Colonic mucosa (tissue), 4 donors: ENCODE measurements around the gene PRKCD. TPM values are rescaled to one million over a fixed set of nuclear protein-coding genes. Genes with fewer than 3 reads are reported as not detected.

Source experiments
- DNase-seq: peaks from one replicate; pipeline ENCODE4 v3.0.0-alpha.2; 2020
- H3K27ac ChIP-seq: fragments of 200-600 bp; one replicate; pipeline ENCODE4 v1.8.0; 2021
- H3K27me3 ChIP-seq: fragments of 200-600 bp; one replicate; pipeline ENCODE4 v1.8.0; 2021
- H3K36me3 ChIP-seq: fragments of 200-600 bp; one replicate; pipeline ENCODE4 v1.8.0; 2021
- H3K4me1 ChIP-seq: fragments of 200-600 bp; one replicate; pipeline ENCODE4 v1.8.0; 2021; ENCODE audit warnings: mild to moderate bottlenecking
- H3K4me3 ChIP-seq: fragments of 200-600 bp; one replicate; pipeline ENCODE4 v1.8.0; 2021
- H3K9ac ChIP-seq, 2 donors: one replicate each; pipeline ENCODE4 v1.7.0; 2013; ENCODE audit warnings: control low read depth in 2 of 2, low read depth in 2 of 2, low read length in 2 of 2
- H3K9me3 ChIP-seq: fragments of 200-600 bp; one replicate; pipeline ENCODE4 v1.8.0; 2021
- CTCF ChIP-seq: fragments of 200-600 bp; IDR thresholded peaks from one replicate; pipeline ENCODE4 v1.8.0; 2022; ENCODE audit warnings: antibody characterized with exemption, mild to moderate bottlenecking
- intact Hi-C: fragments of 100-400 bp; cut with DNase I; formaldehyde crosslinking; loops from one replicate; pipeline ENCODE4 v1.14.1; 2022
- total RNA-seq, 2 donors: library from RNA; stranded (reverse); fragmentation: NEBNext Ultra II Directional in 1 of 2; extraction: Animal tissue kit (Norgen Biotek cat#: 25700) in 1 of 2; gene quantifications; one replicate each; pipeline ENCODE4 v1.2.1, GENCODE V29; 2021
- donor health status: healthy.
- donor health status: DM: no; HTN: no; CAD: no.
- donor health status: DM: no; HTN: no; CAD: no.

PRKCD gene
- total RNA-seq, 2 donors from 2014 or later: 58.9 to 75.0 TPM

GRCh38 chr3:53235545-53235944 is 74.5 kb downstream of the PRKCD start:
- DNase-seq: no peak
- intact Hi-C loops: no loop called here
- Histone ChIP-seq H3K9ac (no peak overlapping the region), H3K4me3 (no peak overlapping the region), H3K4me1 (peaks cover 19% of the 10 kb centered on the region), H3K27ac (no peak overlapping the region), H3K27me3 (no peaks in the 10 kb centered on the region), H3K9me3 (no peaks in the 10 kb centered on the region), H3K36me3 (peaks cover 24% of the 10 kb centered on the region)
- TF ChIP-seq CTCF: no peak

- Histone ChIP-seq H3K9ac (peak overlapping the region in 1 of 2 donors; percentile 4), H3K4me1 (peaks cover 19% of the 10 kb centered on the region), H3K27ac (peak overlapping the region; percentile 52), H3K4me3 (no peak overlapping the region), H3K27me3 (no peaks in the 10 kb centered on the region), H3K36me3 (peaks cover 27% of the 10 kb centered on the region), H3K9me3 (no peaks in the 10 kb centered on the region)
- intact Hi-C loops: no loop called here
- peak; percentile 62 for DNase-seq
- TF ChIP-seq CTCF: no peak
Measured at GRCh38 chr3:53236112-53236841, 75.3 kb downstream of the PRKCD start.

- no peaks in the 10 kb centered on the region for H3K9me3 ChIP-seq
- peaks cover 19% of the 10 kb centered on the region for H3K4me1 ChIP-seq
- H3K27ac ChIP-seq: peak overlapping the region; percentile 87
- intact Hi-C loops: no loop called here
- peaks cover 32% of the 10 kb centered on the region for H3K36me3 ChIP-seq
- peak overlapping the region in 1 of 2 donors; percentile 36 for H3K9ac ChIP-seq
- H3K27me3 ChIP-seq: no peaks in the 10 kb centered on the region
- TF ChIP-seq CTCF: no peak
- H3K4me3 ChIP-seq: no peak overlapping the region
- DNase-seq: peak; percentile 72
Measured at GRCh38 chr3:53238051-53238850, 77.2 kb downstream of the PRKCD start.

GRCh38 chr3:53238886-53239285 is 77.9 kb downstream of the PRKCD start:
- no peak for DNase-seq
- peak overlapping the region; percentile 87 for H3K27ac ChIP-seq
- H3K9ac ChIP-seq: no peak overlapping the region
- peaks cover 32% of the 10 kb centered on the region for H3K36me3 ChIP-seq
- intact Hi-C loops: no loop called here
- peaks cover 19% of the 10 kb centered on the region for H3K4me1 ChIP-seq
- no peak overlapping the region for H3K4me3 ChIP-seq
- H3K9me3 ChIP-seq: no peaks in the 10 kb centered on the region
- no peak for TF ChIP-seq CTCF
- H3K27me3 ChIP-seq: no peaks in the 10 kb centered on the region

- DNase-seq: no peak
- Histone ChIP-seq H3K27ac (no peak overlapping the region), H3K36me3 (peaks cover 28% of the 10 kb centered on the region), H3K4me3 (no peak overlapping the region), H3K27me3 (no peaks in the 10 kb centered on the region), H3K4me1 (peaks cover 19% of the 10 kb centered on the region), H3K9me3 (no peaks in the 10 kb centered on the region), H3K9ac (no peak overlapping the region)
- no peak for TF ChIP-seq CTCF
- intact Hi-C loops: no loop called here
Measured at GRCh38 chr3:53239800-53240199, 78.8 kb downstream of the PRKCD start.
